Measurements from ENCODE around the gene FN3K. TPM values are rescaled to one million over a fixed set of nuclear protein-coding genes. Genes with fewer than 3 reads are reported as not detected.
"Not testable (repeated sequence)": the region's sequence is repeated elsewhere in the genome, so short reads cannot be mapped to it uniquely, and the experiment has no call there.

FN3K gene
- total RNA-seq, 1 donor from 2014 or later: 5.8 TPM

- H3K4me3 ChIP-seq (ENCODE audit: low read depth, low read length): no peak overlapping the region
- no peaks in the 10 kb centered on the region for H3K36me3 ChIP-seq (ENCODE audit: control insufficient read depth, insufficient read depth, low read length)
- no peak for DNase-seq (ENCODE audit: low read depth)
- peak; percentile 91 for TF ChIP-seq CTCF (IDR thresholded peaks at IDR 0.05; ENCODE audit: insufficient read depth, low read length, poor library complexity, severe bottlenecking)
- H3K27me3 ChIP-seq (ENCODE audit: control insufficient read depth, insufficient read depth, low read length): no peaks in the 10 kb centered on the region
Observed at GRCh38 chr17:82775001-82775823, 39.8 kb downstream of the FN3K start.

DNA sequence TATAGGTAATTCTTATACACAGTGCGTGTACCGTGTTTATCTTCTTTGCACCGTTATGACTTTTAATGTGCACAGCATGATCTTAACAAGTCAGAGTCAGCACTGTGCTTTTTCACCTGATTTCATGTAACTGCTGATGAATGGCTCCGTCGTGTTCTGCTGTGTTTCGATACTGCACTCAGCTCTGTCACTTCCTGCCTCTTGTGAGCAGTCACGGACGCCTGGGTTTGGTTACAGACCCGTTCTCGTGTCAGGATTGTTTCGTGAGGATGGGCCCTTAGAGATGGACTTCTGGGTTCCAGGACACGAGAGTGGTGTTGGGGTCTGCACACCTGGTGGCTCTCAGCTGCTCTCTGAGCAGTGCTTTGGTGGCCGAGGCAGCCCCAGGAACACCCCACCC lies 41.0 kb downstream of the FN3K start:
- TF ChIP-seq CTCF (IDR thresholded peaks at IDR 0.05; ENCODE audit: insufficient read depth, low read length, poor library complexity, severe bottlenecking): no peak
- H3K36me3 ChIP-seq (ENCODE audit: control insufficient read depth, insufficient read depth, low read length): no peaks in the 10 kb centered on the region

GRCh38 chr17:82777778-82778375 lies 42.5 kb downstream of the FN3K start:
- not testable (repeated sequence) for DNase-seq (ENCODE audit: low read depth); H3K27me3 ChIP-seq (ENCODE audit: control insufficient read depth, insufficient read depth, low read length); H3K36me3 ChIP-seq (ENCODE audit: control insufficient read depth, insufficient read depth, low read length); H3K4me3 ChIP-seq (ENCODE audit: low read depth, low read length)

More for the DNA sequence above, 41.0 kb downstream of the FN3K start:
- no peaks in the 10 kb centered on the region for H3K27me3 ChIP-seq (ENCODE audit: control insufficient read depth, insufficient read depth, low read length)
- DNase-seq (ENCODE audit: low read depth): no peak
- H3K4me3 ChIP-seq (ENCODE audit: low read depth, low read length): no peak overlapping the region

DNA sequence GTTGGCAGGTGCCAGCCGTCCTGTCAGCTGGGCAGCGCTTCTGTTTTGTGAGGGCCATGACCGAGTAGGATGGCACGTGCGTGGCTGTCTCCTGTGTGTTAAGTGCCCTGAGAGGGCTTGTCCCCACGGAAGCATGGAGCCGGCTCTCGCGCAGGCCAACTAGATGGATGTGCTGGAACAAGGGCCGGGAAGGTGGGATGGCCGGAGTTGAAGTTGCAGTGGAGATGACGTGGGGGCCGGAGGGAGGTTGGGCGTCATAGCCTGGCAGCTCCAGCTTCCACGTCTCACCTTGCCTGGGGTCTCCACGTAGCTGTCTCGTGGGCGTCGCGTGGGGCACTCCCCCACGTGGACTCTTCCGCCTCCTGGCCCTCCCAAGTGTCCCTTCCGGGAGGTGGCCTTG lies 44.1 kb downstream of the FN3K start:
- no peak for DNase-seq (ENCODE audit: low read depth)
- Histone ChIP-seq H3K27me3 (ENCODE audit: control insufficient read depth, insufficient read depth, low read length) (no peaks in the 10 kb centered on the region), H3K4me3 (ENCODE audit: low read depth, low read length) (no peak overlapping the region), H3K36me3 (ENCODE audit: control insufficient read depth, insufficient read depth, low read length) (no peaks in the 10 kb centered on the region)
- TF ChIP-seq CTCF (IDR thresholded peaks at IDR 0.05; ENCODE audit: insufficient read depth, low read length, poor library complexity, severe bottlenecking): no peak

- no peaks in the 10 kb centered on the region for H3K36me3 ChIP-seq (ENCODE audit: control insufficient read depth, insufficient read depth, low read length)
- TF ChIP-seq CTCF (IDR thresholded peaks at IDR 0.05; ENCODE audit: insufficient read depth, low read length, poor library complexity, severe bottlenecking): no peak
- H3K4me3 ChIP-seq (ENCODE audit: low read depth, low read length): no peak overlapping the region
- no peak for DNase-seq (ENCODE audit: low read depth)
- no peaks in the 10 kb centered on the region for H3K27me3 ChIP-seq (ENCODE audit: control insufficient read depth, insufficient read depth, low read length)
Observed at GRCh38 chr17:82780195-82780594, 44.8 kb downstream of the FN3K start.

DNA sequence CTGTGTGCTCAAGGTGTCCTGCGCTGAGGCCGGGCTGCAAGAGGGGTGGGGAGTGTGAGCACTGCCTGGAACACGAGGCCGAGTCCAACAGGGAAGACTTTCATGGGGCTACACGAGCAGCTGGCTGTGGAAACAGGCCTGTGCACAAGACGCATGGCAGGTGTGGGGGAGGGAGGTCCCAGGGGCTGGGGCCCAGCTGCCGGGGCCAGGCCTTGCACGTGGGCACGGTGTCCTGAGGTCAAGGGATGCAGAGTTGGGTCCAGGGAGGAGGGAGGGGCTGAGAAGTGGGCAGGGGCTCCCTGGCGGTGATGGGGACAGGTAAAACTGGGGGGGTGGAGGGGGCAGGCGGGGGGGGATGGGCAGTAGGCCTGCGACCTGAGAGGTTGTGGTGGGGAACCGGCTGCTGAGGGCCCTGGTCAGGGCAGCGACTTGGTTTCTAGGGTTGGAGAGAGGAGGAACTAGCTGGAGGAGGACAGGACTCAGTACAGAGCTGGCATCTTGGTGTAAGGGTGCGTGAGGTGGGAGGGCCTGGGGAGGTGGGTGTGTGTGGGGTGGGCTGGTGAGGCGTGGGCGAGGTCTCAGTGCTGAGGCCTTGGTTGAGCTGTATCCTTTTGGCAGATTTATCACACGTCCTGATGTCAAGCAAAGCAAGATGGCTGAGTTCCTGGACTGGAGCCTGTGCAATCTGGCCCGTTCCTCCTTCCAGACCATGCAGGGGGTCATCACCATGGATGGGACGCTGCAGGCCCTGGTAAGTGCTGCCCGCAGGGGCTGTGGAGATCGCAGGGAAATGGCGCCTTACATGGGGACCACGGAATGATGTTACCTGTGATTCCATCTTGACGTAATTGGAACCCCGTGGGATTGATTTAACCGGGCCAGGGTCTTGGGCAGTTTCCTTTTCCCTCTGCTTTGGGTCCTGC lies 45.8 kb downstream of the FN3K start:
- TF ChIP-seq CTCF (IDR thresholded peaks at IDR 0.05; ENCODE audit: insufficient read depth, low read length, poor library complexity, severe bottlenecking): no peak

More for the DNA sequence above, 45.8 kb downstream of the FN3K start:
- no peaks in the 10 kb centered on the region for H3K36me3 ChIP-seq (ENCODE audit: control insufficient read depth, insufficient read depth, low read length)
- no peak overlapping the region for H3K4me3 ChIP-seq (ENCODE audit: low read depth, low read length)
- H3K27me3 ChIP-seq (ENCODE audit: control insufficient read depth, insufficient read depth, low read length): no peaks in the 10 kb centered on the region
- DNase-seq (ENCODE audit: low read depth): no peak
